SK-N-MC (cell line): ENCODE measurements around the gene PIAS4.

Experiments used
- EZH2 ChIP-seq: fragments of 200-600 bp; sonication (generic); IDR thresholded peaks from one replicate; pipeline ENCODE4 v1.6.1; 2017; ENCODE audit warnings: antibody characterized with exemption
- FOXP2 ChIP-seq: optimal IDR thresholded peaks from 2 replicates; pipeline ENCODE3; 2011; ENCODE audit warnings: mild to moderate bottlenecking, moderate library complexity; ENCODE audit not compliant: insufficient read depth; ENCODE audit errors: extremely low read length, control extremely low read depth
- POLR2AphosphoS5 ChIP-seq: IDR thresholded peaks from 2 replicates; pipeline ENCODE4 v1.6.1; 2012; ENCODE audit warnings: mild to moderate bottlenecking, low read depth, low read length, borderline replicate concordance

GRCh38 chr19:3979289-3979673 is 28.3 kb upstream of the PIAS4 start:
- no peak for TF ChIP-seq POLR2AphosphoS5
- TF ChIP-seq EZH2: no peak
- TF ChIP-seq FOXP2: no peak
